Lower leg skin (tissue), 3 donors: ENCODE results near the gene TRIM44.

Experiments used
- POLR2A ChIP-seq, 2 donors: fragments of 450-650 bp; IDR thresholded peaks; one replicate each; pipeline ENCODE4 v1.6.1; 2016 to 2017; ENCODE audit warnings: antibody characterized with exemption in 2 of 2, mild to moderate bottlenecking in 1 of 2, moderate library complexity in 1 of 2
- TF ChIP-seq, protein P1 (sequence below), 3 donors: fragments of 450-650 bp; IDR thresholded peaks; one replicate each; pipeline ENCODE4 v1.5.1; 2016; ENCODE audit warnings: antibody characterized with exemption in 3 of 3, mild to moderate bottlenecking in 3 of 3, moderate library complexity in 2 of 3

DNA sequence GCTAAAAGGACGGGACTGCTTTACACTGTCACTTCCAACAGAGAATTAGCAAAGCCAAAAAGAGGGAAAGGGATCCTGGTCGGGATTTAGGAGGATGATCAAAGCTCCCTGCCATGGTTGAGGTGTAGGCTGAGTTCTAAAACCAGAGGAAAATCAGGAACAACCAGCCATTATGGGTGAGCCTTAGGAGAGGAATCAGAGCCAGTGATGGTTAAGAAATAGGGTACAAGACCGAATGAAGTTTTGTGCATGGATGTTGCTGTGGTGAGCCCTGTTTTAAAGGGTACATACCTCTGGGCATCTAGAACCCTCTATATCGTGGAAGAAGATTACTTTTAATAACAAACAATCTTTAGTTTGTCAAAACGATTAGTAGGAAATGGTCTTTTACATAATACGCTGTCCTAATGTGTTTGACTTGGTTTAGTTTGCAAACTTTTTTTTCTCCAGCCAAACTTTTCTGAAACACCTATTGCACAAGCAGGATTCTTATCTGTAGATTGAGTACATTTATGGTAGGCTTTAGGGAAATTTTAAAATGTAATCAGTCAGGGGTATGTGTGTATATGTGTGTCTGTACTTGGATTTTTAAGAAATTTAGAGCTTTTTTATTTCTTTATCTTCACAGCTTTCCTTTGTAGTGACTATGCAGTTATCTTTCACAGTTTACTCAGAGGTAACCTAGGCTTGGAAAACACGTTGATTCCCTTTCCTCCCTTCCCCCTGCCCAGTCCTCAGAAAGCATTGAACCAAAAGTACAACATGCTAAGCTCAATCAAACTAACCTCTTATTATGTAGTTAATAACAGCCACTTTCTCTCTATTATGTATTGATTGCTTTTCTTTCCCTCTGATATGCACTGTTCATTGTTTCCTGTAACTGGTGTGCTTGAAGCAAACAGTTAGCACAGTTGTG lies 26.8 kb downstream of the TRIM44 start:
- TF ChIP-seq, protein P1, sequence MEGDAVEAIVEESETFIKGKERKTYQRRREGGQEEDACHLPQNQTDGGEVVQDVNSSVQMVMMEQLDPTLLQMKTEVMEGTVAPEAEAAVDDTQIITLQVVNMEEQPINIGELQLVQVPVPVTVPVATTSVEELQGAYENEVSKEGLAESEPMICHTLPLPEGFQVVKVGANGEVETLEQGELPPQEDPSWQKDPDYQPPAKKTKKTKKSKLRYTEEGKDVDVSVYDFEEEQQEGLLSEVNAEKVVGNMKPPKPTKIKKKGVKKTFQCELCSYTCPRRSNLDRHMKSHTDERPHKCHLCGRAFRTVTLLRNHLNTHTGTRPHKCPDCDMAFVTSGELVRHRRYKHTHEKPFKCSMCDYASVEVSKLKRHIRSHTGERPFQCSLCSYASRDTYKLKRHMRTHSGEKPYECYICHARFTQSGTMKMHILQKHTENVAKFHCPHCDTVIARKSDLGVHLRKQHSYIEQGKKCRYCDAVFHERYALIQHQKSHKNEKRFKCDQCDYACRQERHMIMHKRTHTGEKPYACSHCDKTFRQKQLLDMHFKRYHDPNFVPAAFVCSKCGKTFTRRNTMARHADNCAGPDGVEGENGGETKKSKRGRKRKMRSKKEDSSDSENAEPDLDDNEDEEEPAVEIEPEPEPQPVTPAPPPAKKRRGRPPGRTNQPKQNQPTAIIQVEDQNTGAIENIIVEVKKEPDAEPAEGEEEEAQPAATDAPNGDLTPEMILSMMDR (IDR thresholded peaks at IDR 0.05) = no peak
- TF ChIP-seq POLR2A (IDR thresholded peaks at IDR 0.05) = no peak
